ENCODE data around the gene STRN4. TPM values are rescaled to one million over a fixed set of nuclear protein-coding genes. Genes with fewer than 3 reads are reported as not detected.

Gene STRN4
- total and polyA plus RNA-seq, 2 donors (not counting 3 experiments of a cell fraction or from before 2014, with no cell fraction given): 116 to 144 TPM

DNA sequence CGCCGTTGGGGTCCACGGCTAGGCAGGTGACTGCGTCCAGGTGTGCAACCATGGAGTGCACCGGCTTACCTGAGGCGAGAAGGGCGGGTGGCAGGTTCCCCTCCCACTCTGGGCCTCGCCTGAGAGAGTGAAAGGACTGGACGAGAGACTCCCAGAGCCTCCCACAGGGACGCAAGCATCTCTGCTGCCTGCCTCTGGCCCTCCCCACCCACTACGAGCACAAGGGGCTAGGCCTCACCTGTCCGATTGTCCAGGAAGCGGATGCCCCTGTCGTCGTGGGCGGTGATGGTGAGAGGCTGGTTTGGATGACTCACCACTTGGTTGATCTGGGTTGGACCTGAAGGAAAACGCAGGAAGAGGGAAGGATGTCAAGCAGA is 24.3 kb downstream of the STRN4 start:
- Histone ChIP-seq H3K9ac (replicated peaks; ENCODE audit: extremely low read depth, insufficient read depth, low read length) (no peak overlapping the region), H3K27me3 (ENCODE audit: control insufficient read depth in 2 of 2, insufficient read depth in 2 of 2, low read length in 2 of 2) (no peaks in the 10 kb centered on the region), H3K4me2 (ENCODE audit: insufficient read depth, low read length) (no peak overlapping the region), H2AFZ (ENCODE audit: low read depth, low read length) (no peak overlapping the region), H3K9me3 (replicated peaks; ENCODE audit: control insufficient read depth, insufficient read depth, low read length) (no peaks in the 10 kb centered on the region), H3K36me3 (ENCODE audit: control insufficient read depth in 2 of 2, extremely low read depth in 1 of 2, insufficient read depth in 2 of 2, low read length in 2 of 2) (peaks cover 9 to 47% of the 10 kb centered on the region in 2 experiments), H3K4me3 (replicated peaks in 1 of 3; ENCODE audit: insufficient read depth in 1 of 3, low read depth in 1 of 3, low read length in 3 of 3) (no peak overlapping the region), H4K20me1 (replicated peaks; ENCODE audit: control insufficient read depth, extremely low read depth, insufficient read depth, low read length) (no peaks in the 10 kb centered on the region), H3K27ac (ENCODE audit: insufficient read depth, low read depth, low read length) (peak overlapping the region; percentile 8), H3K4me1 (ENCODE audit: control insufficient read depth, extremely low read depth, insufficient read depth, low read length) (peaks cover 35% of the 10 kb centered on the region), H3K79me2 (ENCODE audit: control insufficient read depth, insufficient read depth, low read length) (peaks cover 4% of the 10 kb centered on the region), H3K9me1 (replicated peaks; ENCODE audit: control insufficient read depth, extremely low read depth, insufficient read depth, low read length) (no peaks in the 10 kb centered on the region)
- DNase-seq (ENCODE audit: low read depth, low spot score): no peak
- CTCF ChIA-PET: interaction anchor here (1.4 kb wide), 1 partner anchor 17 kb away, joined by 3 read pairs; no protein-coding TSS in a partner anchor
- intact Hi-C loops (cut with micrococcal nuclease): no loop called here
- peak; percentile 65 for FAIRE-seq
- no peak for TF ChIP-seq JUN (IDR thresholded peaks at IDR 0.05; ENCODE audit: borderline replicate concordance, insufficient read depth, insufficient read length, low read depth)
- no peak for TF ChIP-seq FOS (IDR thresholded peaks at IDR 0.05; ENCODE audit: borderline replicate concordance, insufficient read depth, low read length)
- TF ChIP-seq POLR2AphosphoS5 (IDR thresholded peaks at IDR 0.05; ENCODE audit: insufficient read depth, low read depth, low read length): no peak
- POLR2A ChIA-PET: no interaction called here
- no TSS peak for BruUV-seq (replicated peaks)
- dilution Hi-C loops (cut with MboI; ENCODE audit: extremely low pct_ligation_motif_present, low sequenced_read_pairs): no loop called here

DNA sequence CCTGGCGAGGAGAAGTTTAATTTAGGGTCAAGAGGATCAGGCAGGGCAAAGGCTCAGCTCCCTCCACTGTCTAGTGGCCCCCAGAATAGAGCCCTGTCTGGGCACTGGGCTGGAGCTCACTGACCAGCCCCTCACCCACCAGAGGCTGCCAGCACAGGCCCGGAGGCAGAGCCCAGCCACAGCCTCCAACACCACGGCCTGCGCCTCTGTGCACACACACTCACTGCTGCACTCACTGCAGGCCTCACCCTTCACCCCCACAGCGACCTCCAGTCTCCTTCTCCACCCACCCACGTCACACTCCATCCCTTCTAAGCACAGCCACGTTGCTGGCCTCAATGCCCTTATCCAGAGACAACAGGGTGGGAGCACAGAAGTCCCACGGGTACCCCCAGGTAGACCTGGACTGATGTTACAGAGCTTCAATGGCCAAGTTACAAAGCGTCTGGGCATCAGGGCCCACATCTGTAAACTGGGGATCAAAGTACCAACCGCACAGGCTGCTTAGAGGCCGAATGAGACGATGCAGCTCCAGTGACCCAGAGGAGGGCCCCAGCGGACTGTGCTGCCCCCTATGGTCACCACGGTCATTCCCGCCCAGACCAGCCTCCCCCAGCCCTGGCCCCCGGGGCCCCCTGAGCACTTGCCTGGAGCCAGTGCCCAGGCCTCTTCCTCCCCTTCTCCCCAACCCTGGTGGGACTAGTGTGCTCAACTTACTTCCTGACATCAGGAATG is 24.8 kb downstream of the STRN4 start:
- H4K20me1 ChIP-seq (replicated peaks; ENCODE audit: control insufficient read depth, extremely low read depth, insufficient read depth, low read length): no peaks in the 10 kb centered on the region
- H3K36me3 ChIP-seq (ENCODE audit: control insufficient read depth in 2 of 2, extremely low read depth in 1 of 2, insufficient read depth in 2 of 2, low read length in 2 of 2): peaks cover 6 to 47% of the 10 kb centered on the region in 2 experiments
- no peaks in the 10 kb centered on the region for H3K9me3 ChIP-seq (replicated peaks; ENCODE audit: control insufficient read depth, insufficient read depth, low read length)
- dilution Hi-C loops (cut with MboI; ENCODE audit: extremely low pct_ligation_motif_present, low sequenced_read_pairs): no loop called here
- peaks cover 5% of the 10 kb centered on the region for H3K79me2 ChIP-seq (ENCODE audit: control insufficient read depth, insufficient read depth, low read length)
- DNase-seq (ENCODE audit: low read depth, low spot score): no peak
- peaks cover 29% of the 10 kb centered on the region for H3K4me1 ChIP-seq (ENCODE audit: control insufficient read depth, extremely low read depth, insufficient read depth, low read length)
- ChIA-PET CTCF (interaction anchor here (1.4 kb wide), 1 partner anchor 17 kb away, joined by 3 read pairs; no protein-coding TSS in a partner anchor), POLR2A (no interaction called here)
- no peak overlapping the region for H2AFZ ChIP-seq (ENCODE audit: low read depth, low read length)
- TF ChIP-seq POLR2AphosphoS5 (IDR thresholded peaks at IDR 0.05; ENCODE audit: insufficient read depth, low read depth, low read length) (no peak), CTCF (IDR thresholded peaks at IDR 0.05; ENCODE audit: extremely low read depth in 1 of 2, insufficient read depth in 1 of 2, low read depth in 1 of 2, low read length in 2 of 2) (peak in 1 of 2 donors; percentile 42)
- intact Hi-C loops (cut with micrococcal nuclease): no loop called here
- H3K4me2 ChIP-seq (ENCODE audit: insufficient read depth, low read length): no peak overlapping the region
- H3K27me3 ChIP-seq (ENCODE audit: control insufficient read depth in 2 of 2, insufficient read depth in 2 of 2, low read length in 2 of 2): no peaks in the 10 kb centered on the region
- H3K9me1 ChIP-seq (replicated peaks; ENCODE audit: control insufficient read depth, extremely low read depth, insufficient read depth, low read length): no peaks in the 10 kb centered on the region
- no peak overlapping the region for H3K4me3 ChIP-seq (replicated peaks in 1 of 3; ENCODE audit: insufficient read depth in 1 of 3, low read depth in 1 of 3, low read length in 3 of 3)
- no peak overlapping the region for H3K27ac ChIP-seq (ENCODE audit: insufficient read depth, low read depth, low read length)
- no TSS peak for BruUV-seq (replicated peaks)
- no peak for FAIRE-seq
- H3K9ac ChIP-seq (replicated peaks; ENCODE audit: extremely low read depth, insufficient read depth, low read length): no peak overlapping the region
